T-helper 2 cell treated with Interferon-gamma antibody and Interleukin-4, amounts not matched to agents 100 ng/mL and 5 ng/mL, for 36 hours (primary cell): ENCODE measurements around the gene NR1H2. TPM values are rescaled to one million over a fixed set of nuclear protein-coding genes. Genes with fewer than 3 reads are reported as not detected.
"Not testable (repeated sequence)": the region's sequence is repeated elsewhere in the genome, so short reads cannot be mapped to it uniquely, and the experiment has no call there.

Experiments used
- intact Hi-C: fragments of 100-400 bp; cut with micrococcal nuclease; formaldehyde crosslinking; loops from one replicate; pipeline ENCODE4 v1.15.1; 2023
- total RNA-seq: library from RNA; stranded (reverse); gene quantifications from 2 replicates; pipeline ENCODE4 v1.2.3, GENCODE V29; 2022

Gene NR1H2
- total RNA-seq, 1 donor from 2014 or later, result 64.3 TPM

GRCh38 chr19:50371914-50372475, 4.3 kb upstream of the NR1H2 start:
- intact Hi-C loops, result no loop called here

- intact Hi-C loops, result loop anchor here (2.0 kb wide), 1 partner anchor 48 kb away; the partner anchor contains the start of gene KCNC3
Observed at GRCh38 chr19:50377051-50377461, 799 bp downstream of the NR1H2 start.

DNA sequence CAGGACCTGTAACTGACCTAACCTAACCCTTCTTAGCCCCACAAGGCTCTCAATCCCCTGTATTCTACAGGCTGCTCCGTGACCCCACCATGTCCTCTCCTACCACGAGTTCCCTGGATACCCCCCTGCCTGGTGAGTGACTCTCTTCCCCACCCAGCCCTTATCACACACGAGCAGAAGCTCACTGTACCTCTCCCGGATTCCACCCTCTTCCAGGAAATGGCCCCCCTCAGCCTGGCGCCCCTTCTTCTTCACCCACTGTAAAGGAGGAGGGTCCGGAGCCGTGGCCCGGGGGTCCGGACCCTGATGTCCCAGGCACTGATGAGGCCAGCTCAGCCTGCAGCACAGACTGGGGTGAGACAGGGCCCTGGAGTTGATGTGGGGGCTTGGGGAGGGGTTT, 1.3 kb downstream of the NR1H2 start:
- intact Hi-C loops, result loop anchor here (2.0 kb wide), 1 partner anchor 49 kb away; the partner anchor contains the start of gene KCNC3

GRCh38 chr19:50378169-50378862, 2.1 kb downstream of the NR1H2 start:
- intact Hi-C loops, result no loop called here

DNA sequence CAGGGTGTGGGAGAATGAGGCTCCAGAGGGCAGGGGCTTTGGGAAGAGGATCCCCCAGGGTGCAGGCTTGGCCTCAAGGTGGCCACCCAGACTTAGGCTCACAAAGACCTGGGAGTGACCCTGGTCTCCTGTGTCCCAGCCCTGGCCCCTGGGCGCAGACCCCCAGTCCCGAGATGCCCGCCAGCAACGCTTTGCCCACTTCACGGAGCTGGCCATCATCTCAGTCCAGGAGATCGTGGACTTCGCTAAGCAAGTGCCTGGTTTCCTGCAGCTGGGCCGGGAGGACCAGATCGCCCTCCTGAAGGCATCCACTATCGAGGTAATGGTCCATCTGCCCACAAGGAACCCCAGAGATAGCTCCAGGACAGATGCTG, 2.6 kb downstream of the NR1H2 start:
- intact Hi-C loops, result no loop called here

GRCh38 chr19:50379602-50380001, 3.3 kb downstream of the NR1H2 start:
- intact Hi-C loops, result loop anchor here (5.0 kb wide), 1 partner anchor 53 kb away; the partner anchor contains the start of gene MYBPC2

DNA sequence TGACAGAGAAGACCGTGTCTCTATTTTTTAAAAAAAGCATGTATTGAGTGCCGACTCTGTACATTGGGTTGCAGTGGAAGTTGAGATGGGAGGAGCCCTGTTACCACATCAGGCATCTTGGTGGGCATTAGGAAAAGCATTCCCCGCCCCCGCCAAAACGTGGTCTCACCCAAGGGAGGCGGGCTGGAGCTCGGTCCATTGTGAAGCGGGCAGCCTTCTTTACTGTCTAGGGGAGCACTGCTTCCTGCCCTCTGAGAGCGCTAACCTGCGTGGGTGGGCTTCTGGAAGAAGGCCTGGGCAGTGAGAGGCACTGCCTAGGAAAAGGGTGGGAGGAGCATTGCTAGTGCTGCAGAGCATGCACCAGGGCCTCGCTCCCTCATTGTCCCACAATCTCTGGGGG, 3.9 kb downstream of the NR1H2 start:
- intact Hi-C loops, result loop anchor here (5.0 kb wide), 1 partner anchor 52 kb away; the partner anchor contains the start of gene MYBPC2

DNA sequence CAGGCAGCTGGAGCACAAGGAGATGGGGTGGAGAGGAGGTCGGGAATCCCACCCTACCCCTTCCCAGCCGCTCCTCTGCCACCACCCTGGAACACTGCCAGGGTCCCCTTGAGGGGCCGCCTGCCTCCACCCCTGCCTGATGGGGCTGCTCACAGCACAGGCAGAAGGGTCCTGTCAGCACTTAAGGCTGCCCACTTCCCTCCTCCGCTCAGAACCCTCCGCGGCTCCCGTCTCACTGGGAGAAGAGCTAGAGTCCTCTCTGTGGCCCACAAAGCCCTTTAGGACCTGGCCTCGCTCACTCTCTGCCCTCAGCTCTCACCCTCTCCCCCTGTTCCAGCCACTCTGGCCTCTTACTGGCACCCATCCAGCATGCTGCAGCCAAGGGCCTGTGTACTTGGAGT, 4.5 kb downstream of the NR1H2 start:
- intact Hi-C loops, result loop anchor here (5.0 kb wide), 1 partner anchor 52 kb away; the partner anchor contains the start of gene MYBPC2

- intact Hi-C loops, result loop anchor here (5.0 kb wide), 1 partner anchor 50 kb away; the partner anchor contains the start of gene MYBPC2
Observed at GRCh38 chr19:50381881-50382729, 5.8 kb downstream of the NR1H2 start.

GRCh38 chr19:50383001-50383851, 7.0 kb downstream of the NR1H2 start:
- intact Hi-C loops, result loop anchor here (5.0 kb wide), 1 partner anchor 49 kb away; the partner anchor contains the start of gene MYBPC2

- intact Hi-C loops, result loop anchor here (1.0 to 5.0 kb wide), 5 partner anchors 8 to 51 kb away; partner anchors contain the start of genes MYBPC2 and NR1H2
Observed at GRCh38 chr19:50383852-50384684, 7.8 kb downstream of the NR1H2 start, which contains the start of gene POLD1. Gene POLD1 (plus strand): TSS chr19:50384347. CDS start chr19:50398852, 14,505 bp downstream.

DNA sequence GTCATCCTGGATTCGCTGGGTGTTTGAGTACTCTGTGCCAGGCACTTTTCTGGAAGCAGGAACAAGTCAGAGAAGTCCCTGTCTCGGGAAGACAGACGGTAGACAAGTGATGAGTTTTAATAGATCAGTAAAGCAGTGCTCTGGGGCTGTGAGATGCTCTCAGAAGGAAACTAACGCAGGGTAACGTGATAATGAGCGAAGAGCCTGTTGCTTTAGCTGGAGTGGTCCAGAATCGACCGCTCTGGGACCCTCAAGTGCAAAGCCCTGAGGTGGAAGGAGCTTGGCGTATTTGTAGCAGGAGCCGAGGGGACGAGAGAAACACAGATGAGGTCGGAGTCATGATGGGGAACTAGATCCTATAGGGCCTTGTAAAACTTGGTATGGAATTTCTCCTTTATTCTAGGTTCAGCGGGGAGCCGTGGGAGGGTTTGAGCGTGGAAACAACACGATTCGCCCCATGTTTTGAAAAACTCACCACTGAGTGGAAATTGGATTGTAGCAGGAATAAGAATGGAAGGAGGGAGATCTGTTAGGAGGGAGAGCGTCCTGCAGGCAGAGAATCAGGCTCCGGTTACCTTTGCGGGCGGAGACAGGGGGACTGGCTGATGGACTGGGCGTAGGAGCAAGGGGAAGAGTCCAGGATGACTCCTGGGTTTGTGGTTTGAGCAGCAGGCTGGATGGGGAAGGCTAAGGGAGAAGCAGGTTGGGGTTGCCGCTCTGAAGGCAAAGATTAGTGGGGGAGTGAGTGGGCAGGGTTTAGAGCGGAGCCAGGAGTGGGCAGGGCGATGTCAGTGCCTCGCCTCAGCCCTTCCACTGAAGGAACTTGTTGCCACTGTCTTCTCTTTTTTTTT, 8.7 kb downstream of the NR1H2 start:
- intact Hi-C loops, result loop anchor here (1.0 to 5.0 kb wide), 5 partner anchors 9 to 52 kb away; partner anchors contain the start of genes MYBPC2 and NR1H2

DNA sequence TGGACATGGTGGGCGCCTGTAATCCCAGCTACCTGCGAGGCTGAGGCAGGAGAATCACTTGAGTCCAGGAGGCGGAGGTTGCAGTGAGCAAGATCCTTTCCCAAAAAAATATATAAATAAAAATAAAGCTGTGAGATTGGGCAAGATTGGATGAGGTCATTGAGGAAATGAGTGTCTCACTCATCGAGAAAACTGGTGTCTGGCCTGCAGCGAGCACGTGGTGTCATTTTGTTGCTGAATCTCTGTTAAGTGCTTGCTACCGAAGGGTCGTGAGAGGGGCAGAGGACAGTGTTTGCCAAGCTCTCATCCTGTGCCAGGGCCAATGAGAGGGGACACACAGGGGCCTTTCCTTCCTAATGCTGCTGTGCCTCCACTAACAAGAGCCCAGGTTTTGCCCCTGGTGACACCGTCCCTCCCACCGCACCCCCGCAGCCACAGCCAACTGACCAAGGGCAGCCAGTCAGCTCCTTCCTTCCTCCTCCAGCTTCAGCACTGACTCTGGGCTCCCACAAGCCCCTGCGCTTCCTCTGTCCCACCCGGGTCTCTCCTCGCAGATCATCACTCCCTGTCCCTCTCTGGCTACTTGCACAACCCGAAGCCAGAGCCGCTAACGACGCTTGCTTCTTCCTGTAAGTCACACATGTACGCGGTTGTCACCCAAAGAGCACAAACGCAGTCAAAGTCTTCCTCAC, 11.1 kb downstream of the NR1H2 start:
- intact Hi-C loops, result no loop called here

DNA sequence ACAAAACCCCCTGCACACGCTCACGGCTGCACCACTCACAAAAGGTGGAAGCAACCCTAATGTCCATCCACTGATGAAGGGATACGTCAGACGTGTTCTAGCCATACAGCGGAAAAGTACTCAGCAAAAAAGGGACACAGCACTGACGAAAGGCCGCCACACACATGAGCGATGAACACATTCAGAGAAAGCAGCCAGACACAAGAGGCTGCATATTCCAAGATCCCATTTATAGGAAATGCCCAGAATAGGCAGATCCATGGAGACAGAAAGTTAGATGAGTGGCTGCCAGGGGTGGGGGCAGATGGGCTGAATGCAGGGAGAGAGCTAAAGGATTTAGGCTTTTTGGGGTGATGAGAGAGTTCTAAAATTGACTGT, 11.6 kb downstream of the NR1H2 start:
- intact Hi-C loops, result no loop called here

DNA sequence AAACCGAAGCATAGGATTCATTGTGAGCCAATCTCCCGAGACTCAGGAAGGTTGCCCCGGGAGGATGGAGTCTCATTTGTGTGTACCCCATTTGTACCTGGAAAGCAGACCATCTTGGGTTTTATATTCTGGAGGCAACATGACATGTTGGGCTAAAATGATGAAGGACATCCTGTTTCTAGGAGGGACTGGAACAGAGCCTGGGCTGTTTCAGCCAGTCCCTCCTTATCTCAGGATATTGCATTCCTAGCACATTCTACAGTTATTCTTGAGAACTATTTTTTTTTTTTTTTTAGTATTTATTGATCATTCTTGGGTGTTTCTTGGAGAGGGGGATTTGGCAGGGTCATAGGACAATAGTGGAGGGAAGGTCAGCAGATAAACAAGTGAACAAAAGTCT, 14.0 kb downstream of the NR1H2 start:
- intact Hi-C loops, result not testable (repeated sequence)

DNA sequence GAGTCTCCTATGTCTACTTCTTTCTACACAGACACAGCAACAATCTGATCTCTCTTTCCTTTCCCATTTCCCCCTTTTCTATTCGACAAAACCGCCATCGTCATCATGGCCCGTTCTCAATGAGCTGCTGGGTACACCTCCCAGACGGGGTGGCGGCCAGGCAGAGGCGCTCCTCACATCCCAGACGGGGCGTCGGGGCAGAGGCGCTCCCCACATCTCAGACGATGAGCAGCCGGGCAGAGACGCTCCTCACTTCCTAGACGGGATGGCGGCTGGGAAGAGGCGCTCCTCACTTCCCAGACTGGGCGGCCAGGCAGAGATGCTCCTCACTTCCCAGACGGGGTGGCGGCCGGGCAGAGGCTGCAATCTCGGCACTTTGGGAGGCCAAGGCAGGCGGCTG, 14.7 kb downstream of the NR1H2 start:
- intact Hi-C loops, result not testable (repeated sequence)

GRCh38 chr19:50392759-50393158, 16.5 kb downstream of the NR1H2 start:
- intact Hi-C loops, result no loop called here

GRCh38 chr19:50393589-50393988, 17.3 kb downstream of the NR1H2 start:
- intact Hi-C loops, result no loop called here
